Measurements from ENCODE around the gene UPK2.

Gene UPK2

GRCh38 chr11:118956094-118956846, at the start of gene UPK2:
Gene UPK2 (plus strand): TSS chr11:118956298. CDS start chr11:118956351, 53 bp downstream.
- peak; percentile 18 for DNase-seq

- DNase-seq, result peak; percentile 37
Observed at GRCh38 chr11:118907051-118908042, 48.8 kb upstream of the UPK2 start.

GRCh38 chr11:118908264-118908663, 47.8 kb upstream of the UPK2 start:
- no peak for DNase-seq

GRCh38 chr11:118908901-118909618, 47.0 kb upstream of the UPK2 start:
- no peak for DNase-seq

GRCh38 chr11:118909619-118910308, 46.3 kb upstream of the UPK2 start:
- DNase-seq, result no peak

- DNase-seq, result no peak
Observed at GRCh38 chr11:118910309-118911112, 45.6 kb upstream of the UPK2 start.

GRCh38 chr11:118911113-118911879, 44.8 kb upstream of the UPK2 start:
- DNase-seq, result no peak

- DNase-seq, result no peak
Observed at GRCh38 chr11:118911880-118912741, 44.0 kb upstream of the UPK2 start.

- no peak for DNase-seq
Observed at GRCh38 chr11:118912742-118913410, 43.2 kb upstream of the UPK2 start.

GRCh38 chr11:118913411-118914125, 42.5 kb upstream of the UPK2 start:
- no peak for DNase-seq

GRCh38 chr11:118914178-118914918, 41.8 kb upstream of the UPK2 start:
- DNase-seq, result no peak

GRCh38 chr11:118914987-118915386, 41.1 kb upstream of the UPK2 start:
- DNase-seq, result no peak

GRCh38 chr11:118915396-118915795, 40.7 kb upstream of the UPK2 start:
- no peak for DNase-seq

- no peak for DNase-seq
Observed at GRCh38 chr11:118915941-118916841, 39.9 kb upstream of the UPK2 start.

GRCh38 chr11:118916842-118917388, 39.2 kb upstream of the UPK2 start:
- no peak for DNase-seq

- DNase-seq, result no peak
Observed at GRCh38 chr11:118917481-118918127, 38.5 kb upstream of the UPK2 start.

All from NCI-H2029 treated with DMSO at 0.1 percent for 48 hours (cell line).